Measurements from ENCODE around the gene RAB3C. TPM values are rescaled to one million over a fixed set of nuclear protein-coding genes. Genes with fewer than 3 reads are reported as not detected.
"Not testable (repeated sequence)": the region's sequence is repeated elsewhere in the genome, so short reads cannot be mapped to it uniquely, and the experiment has no call there.

Gene RAB3C
- total RNA-seq, 1 donor from 2014 or later: 16.1 TPM

DNA sequence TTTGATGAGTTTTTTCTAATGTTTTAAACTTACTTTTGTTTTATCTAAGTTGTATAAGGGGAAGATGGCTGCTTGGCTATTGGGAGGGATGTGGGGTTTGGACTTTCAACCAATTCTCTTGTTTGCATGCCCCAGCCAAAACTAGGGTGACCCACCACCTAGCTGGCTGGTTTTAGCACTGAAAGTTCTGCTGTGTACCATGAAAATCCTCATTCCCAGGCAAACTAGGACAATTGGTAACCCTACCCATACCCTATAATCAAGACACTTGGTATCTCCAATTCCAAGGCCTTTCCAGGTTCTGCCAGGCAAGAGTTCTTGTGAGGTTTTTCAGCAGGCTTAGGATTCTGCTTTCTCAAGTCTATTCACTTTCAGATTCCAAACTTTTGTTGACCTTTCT is 13.1 kb downstream of the RAB3C start:
- TF ChIP-seq, protein P1, sequence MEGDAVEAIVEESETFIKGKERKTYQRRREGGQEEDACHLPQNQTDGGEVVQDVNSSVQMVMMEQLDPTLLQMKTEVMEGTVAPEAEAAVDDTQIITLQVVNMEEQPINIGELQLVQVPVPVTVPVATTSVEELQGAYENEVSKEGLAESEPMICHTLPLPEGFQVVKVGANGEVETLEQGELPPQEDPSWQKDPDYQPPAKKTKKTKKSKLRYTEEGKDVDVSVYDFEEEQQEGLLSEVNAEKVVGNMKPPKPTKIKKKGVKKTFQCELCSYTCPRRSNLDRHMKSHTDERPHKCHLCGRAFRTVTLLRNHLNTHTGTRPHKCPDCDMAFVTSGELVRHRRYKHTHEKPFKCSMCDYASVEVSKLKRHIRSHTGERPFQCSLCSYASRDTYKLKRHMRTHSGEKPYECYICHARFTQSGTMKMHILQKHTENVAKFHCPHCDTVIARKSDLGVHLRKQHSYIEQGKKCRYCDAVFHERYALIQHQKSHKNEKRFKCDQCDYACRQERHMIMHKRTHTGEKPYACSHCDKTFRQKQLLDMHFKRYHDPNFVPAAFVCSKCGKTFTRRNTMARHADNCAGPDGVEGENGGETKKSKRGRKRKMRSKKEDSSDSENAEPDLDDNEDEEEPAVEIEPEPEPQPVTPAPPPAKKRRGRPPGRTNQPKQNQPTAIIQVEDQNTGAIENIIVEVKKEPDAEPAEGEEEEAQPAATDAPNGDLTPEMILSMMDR (IDR thresholded peaks at IDR 0.05; ENCODE audit: unreplicated experiment): no peak
- Mint-ChIP-seq H3K27ac (ENCODE audit: unreplicated experiment) (no peak overlapping the region), H3K36me3 (ENCODE audit: low read depth, unreplicated experiment) (no peaks in the 10 kb centered on the region), H3K27me3 (ENCODE audit: unreplicated experiment) (no peaks in the 10 kb centered on the region), H3K9me3 (ENCODE audit: unreplicated experiment) (no peaks in the 10 kb centered on the region), H3K4me3 (ENCODE audit: unreplicated experiment) (no peak overlapping the region), H3K4me1 (ENCODE audit: unreplicated experiment) (peaks cover 4% of the 10 kb centered on the region)
- no peak for DNase-seq (ENCODE audit: low spot score)

DNA sequence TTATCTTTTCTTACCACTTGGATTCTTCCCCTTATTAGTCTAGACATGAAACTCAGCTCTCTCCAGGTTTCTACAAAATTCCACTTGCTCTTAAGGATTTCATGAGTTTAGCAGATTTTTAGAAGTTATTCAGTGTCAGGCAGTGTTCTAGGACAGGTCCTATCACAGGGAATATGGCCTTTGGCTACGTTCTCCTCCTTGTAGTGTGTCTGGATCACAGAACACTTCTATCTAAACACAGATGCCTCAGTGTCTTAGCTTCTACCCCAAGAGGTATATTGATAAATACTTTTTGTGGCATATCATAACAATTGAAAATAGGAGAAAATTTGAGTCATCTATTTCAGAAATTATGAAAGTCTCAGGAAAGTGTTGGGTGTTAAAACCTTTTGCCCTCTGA is 15.6 kb downstream of the RAB3C start:
- H3K27ac Mint-ChIP-seq (ENCODE audit: unreplicated experiment): no peak overlapping the region
- no peak overlapping the region for H3K4me3 Mint-ChIP-seq (ENCODE audit: unreplicated experiment)
- H3K9me3 Mint-ChIP-seq (ENCODE audit: unreplicated experiment): no peaks in the 10 kb centered on the region
- no peak for DNase-seq (ENCODE audit: low spot score)
- H3K36me3 Mint-ChIP-seq (ENCODE audit: low read depth, unreplicated experiment): no peaks in the 10 kb centered on the region
- no peaks in the 10 kb centered on the region for H3K27me3 Mint-ChIP-seq (ENCODE audit: unreplicated experiment)
- TF ChIP-seq, protein P1 (IDR thresholded peaks at IDR 0.05; ENCODE audit: unreplicated experiment): no peak
- peaks cover 8% of the 10 kb centered on the region for H3K4me1 Mint-ChIP-seq (ENCODE audit: unreplicated experiment)

DNA sequence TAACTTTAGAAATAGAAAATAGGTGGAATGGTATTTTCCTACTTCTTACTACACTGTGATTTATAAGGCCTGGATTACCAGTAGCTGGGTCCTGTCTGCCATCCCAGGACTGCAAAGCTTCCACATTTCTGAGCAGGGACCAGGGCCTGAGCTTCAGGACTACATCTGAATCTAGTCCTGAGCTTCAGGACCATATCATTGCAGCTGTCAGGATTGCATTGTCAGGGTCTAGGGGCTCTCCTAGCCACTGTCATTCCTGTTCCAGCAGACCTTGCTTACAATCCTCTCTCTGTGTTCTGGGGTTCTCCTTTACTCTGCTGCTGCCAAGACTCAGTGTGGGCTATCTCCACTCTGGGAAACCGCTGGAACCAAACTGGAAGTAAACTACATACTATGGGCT is 16.3 kb downstream of the RAB3C start:
- H3K27ac Mint-ChIP-seq (ENCODE audit: unreplicated experiment): no peak overlapping the region

DNA sequence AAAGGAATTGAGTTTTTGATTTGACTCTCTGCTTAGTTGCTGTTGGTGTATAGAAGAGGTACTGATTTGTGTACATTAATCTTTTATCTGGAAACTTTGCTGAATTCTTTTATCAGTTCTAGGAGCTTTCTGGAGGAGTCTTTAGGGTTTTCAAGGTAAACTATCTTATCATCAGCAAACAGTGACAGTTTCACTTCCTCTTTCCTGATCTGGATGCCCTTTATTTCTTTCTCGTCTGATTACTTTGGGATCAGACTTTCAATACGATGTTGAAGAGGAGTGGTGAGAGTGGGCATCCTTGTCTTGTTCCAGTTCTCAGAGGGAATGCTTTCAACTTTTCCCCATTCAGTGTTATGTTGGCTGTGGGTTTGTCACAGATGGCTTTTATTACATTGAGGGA is 17.7 kb downstream of the RAB3C start:
- H3K27me3 Mint-ChIP-seq (ENCODE audit: unreplicated experiment); H3K36me3 Mint-ChIP-seq (ENCODE audit: low read depth, unreplicated experiment); H3K27ac Mint-ChIP-seq (ENCODE audit: unreplicated experiment); H3K4me3 Mint-ChIP-seq (ENCODE audit: unreplicated experiment); DNase-seq (ENCODE audit: low spot score); H3K9me3 Mint-ChIP-seq (ENCODE audit: unreplicated experiment): not testable (repeated sequence)
- H3K4me1 Mint-ChIP-seq (ENCODE audit: unreplicated experiment): peaks cover 11% of the 10 kb centered on the region

More for the DNA sequence above, 16.3 kb downstream of the RAB3C start:
- Mint-ChIP-seq H3K4me3 (ENCODE audit: unreplicated experiment) (no peak overlapping the region), H3K4me1 (ENCODE audit: unreplicated experiment) (peaks cover 11% of the 10 kb centered on the region), H3K27me3 (ENCODE audit: unreplicated experiment) (no peaks in the 10 kb centered on the region), H3K36me3 (ENCODE audit: low read depth, unreplicated experiment) (no peaks in the 10 kb centered on the region), H3K9me3 (ENCODE audit: unreplicated experiment) (no peaks in the 10 kb centered on the region)
- TF ChIP-seq, protein P1 (IDR thresholded peaks at IDR 0.05; ENCODE audit: unreplicated experiment): no peak
- DNase-seq (ENCODE audit: low spot score): no peak

DNA sequence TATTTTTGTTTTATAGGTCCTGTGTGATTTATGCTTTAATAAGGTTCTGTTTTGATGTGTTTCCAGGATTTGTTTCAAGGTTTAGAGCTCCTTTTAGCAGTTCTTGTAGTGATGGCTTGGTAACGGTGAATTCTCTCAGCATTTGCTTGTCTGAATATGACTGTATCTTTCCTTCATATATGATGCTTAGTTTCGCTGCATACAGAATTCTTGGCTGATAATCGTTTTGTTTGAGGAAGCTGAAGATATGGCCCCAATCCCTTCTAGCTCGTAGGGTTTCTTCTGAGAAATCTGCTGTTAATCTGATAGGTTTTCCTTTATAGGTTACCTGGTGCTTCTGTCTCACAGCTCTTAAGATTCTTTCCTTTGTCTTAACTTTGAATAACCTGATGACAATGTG is 20.0 kb downstream of the RAB3C start:
- DNase-seq (ENCODE audit: low spot score); H3K9me3 Mint-ChIP-seq (ENCODE audit: unreplicated experiment); H3K4me3 Mint-ChIP-seq (ENCODE audit: unreplicated experiment); H3K27me3 Mint-ChIP-seq (ENCODE audit: unreplicated experiment); H3K27ac Mint-ChIP-seq (ENCODE audit: unreplicated experiment): not testable (repeated sequence)
- Mint-ChIP-seq H3K36me3 (ENCODE audit: low read depth, unreplicated experiment) (peaks cover 12% of the 10 kb centered on the region), H3K4me1 (ENCODE audit: unreplicated experiment) (peaks cover 11% of the 10 kb centered on the region)

DNA sequence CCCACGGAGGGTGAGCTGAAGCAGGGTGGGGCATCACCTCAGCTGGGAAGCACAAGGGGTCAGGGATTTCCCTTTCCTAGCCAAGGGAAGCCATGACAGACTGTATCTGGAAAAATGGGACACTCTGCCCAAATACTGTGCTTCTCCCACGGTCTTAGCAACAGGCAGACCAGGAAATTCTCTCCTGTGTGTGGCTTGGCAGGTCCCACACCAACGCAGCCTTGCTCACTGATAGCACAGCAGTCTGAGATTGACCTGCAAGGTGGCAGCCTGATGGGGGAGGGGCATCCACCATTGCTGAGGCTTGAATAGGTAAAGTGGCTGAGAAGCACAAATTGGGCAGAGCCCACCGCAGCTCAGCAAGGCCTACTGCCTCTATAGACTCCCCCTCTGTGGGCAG is 23.2 kb downstream of the RAB3C start:
- H3K9me3 Mint-ChIP-seq (ENCODE audit: unreplicated experiment): peaks cover 7% of the 10 kb centered on the region
- TF ChIP-seq, protein P1 (IDR thresholded peaks at IDR 0.05; ENCODE audit: unreplicated experiment): no peak
- peaks cover 6% of the 10 kb centered on the region for H3K4me1 Mint-ChIP-seq (ENCODE audit: unreplicated experiment)
- H3K36me3 Mint-ChIP-seq (ENCODE audit: low read depth, unreplicated experiment): peaks cover 12% of the 10 kb centered on the region
- no peak overlapping the region for H3K4me3 Mint-ChIP-seq (ENCODE audit: unreplicated experiment)
- H3K27me3 Mint-ChIP-seq (ENCODE audit: unreplicated experiment): peaks cover 2% of the 10 kb centered on the region
- no peak for DNase-seq (ENCODE audit: low spot score)
- H3K27ac Mint-ChIP-seq (ENCODE audit: unreplicated experiment): no peak overlapping the region
